Measurements from ENCODE around the gene ARHGAP23. TPM values are rescaled to one million over a fixed set of nuclear protein-coding genes. Genes with fewer than 3 reads are reported as not detected.

The ARHGAP23 gene
- total RNA-seq, 1 donor from 2014 or later = 145 TPM

- DNase-seq (ENCODE audit: extremely low read depth, low read depth, low spot score) = no peak
Observed at GRCh38 chr17:38442548-38442947, 14.3 kb downstream of the ARHGAP23 start.

- no peak for DNase-seq (ENCODE audit: extremely low read depth, low read depth, low spot score)
Observed at GRCh38 chr17:38443356-38444031, 15.2 kb downstream of the ARHGAP23 start.

DNA sequence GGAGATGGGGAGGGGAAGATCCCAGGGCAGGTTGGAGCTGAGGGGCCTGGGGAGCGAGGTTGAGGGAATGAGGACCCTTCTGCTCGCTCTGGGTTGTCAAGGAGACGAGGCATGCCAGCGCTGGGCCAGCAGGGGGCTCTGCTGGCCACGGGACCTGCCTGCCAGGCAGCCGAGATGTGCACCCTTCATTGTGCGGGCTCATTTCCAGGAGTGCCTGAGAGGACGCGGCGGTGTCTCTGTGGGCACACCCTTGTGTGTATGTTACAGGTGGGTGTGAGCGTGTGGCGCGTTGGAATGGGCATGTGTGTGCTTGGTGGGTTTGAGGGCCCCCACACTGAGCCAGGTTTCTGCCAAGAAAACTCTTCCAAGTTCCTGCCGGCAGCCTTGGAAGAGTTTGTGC is 15.9 kb downstream of the ARHGAP23 start:
- no peak for DNase-seq (ENCODE audit: extremely low read depth, low read depth, low spot score)

GRCh38 chr17:38447502-38448085 is 19.3 kb downstream of the ARHGAP23 start:
- DNase-seq (ENCODE audit: extremely low read depth, low read depth, low spot score) = no peak

GRCh38 chr17:38448208-38448771 is 20.0 kb downstream of the ARHGAP23 start:
- no peak for DNase-seq (ENCODE audit: extremely low read depth, low read depth, low spot score)

GRCh38 chr17:38449364-38449763 is 21.1 kb downstream of the ARHGAP23 start:
- no peak for DNase-seq (ENCODE audit: extremely low read depth, low read depth, low spot score)

DNA sequence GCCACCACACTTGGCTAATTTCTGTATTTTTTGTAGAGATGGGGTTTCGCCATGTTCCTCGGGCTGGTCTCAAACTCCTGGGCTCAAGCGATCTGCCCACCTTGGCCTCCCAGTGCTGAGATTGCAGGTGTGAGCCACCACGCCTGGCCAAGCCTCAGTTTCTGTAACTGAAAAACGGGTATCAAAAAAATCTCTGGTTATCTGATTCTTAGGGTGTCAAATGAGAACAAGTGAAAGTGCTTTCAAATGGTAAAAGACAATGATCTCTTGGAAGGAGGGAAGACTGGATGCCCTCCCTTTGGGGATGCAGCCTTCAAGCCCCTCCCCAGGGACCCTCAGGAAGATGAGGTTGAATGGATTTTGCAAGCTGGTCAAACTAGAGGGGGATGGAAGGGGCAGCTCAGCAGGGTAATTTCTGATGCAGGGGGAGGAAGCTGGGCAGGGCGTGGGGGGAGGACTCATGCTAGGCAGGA is 22.3 kb downstream of the ARHGAP23 start:
- no peak for DNase-seq (ENCODE audit: extremely low read depth, low read depth, low spot score)

DNA sequence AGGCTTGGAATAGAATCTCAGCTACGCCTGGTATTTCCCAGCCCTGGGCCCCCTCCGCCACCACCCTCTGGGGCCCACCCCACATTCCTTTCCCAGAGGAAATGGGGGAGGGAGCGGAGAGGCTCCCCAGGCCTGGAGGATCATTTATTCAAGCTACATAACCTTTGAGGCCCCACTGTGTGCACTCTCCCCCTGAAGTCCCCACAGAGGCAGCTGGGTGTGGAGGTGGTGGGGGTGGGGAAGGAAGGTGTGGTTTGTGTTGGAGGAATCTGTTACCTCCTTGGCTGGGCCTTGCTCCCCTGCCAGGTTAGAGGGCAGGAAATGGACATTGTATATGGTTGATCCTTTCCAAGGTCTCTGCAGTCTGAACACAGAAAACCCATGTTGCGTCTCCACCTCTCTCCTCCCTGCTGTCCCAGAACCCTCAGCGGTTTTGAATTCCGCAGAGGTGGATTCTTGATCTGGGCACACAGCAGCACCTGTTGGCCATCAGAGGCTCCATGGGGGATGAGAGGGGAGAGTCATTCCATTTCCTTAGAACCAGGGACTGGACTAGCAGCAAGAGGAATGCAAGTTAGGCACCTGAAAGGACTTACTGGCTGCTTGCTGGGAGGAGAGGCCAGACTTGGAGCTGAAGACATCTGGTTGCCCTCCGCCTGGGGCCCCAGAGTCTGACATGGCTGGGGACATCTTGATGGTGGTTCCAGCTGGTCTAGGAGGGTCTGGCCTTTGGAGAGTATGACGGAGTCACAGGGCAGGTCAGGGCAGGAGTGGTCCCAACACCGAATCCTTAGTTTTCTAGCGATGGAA is 23.0 kb downstream of the ARHGAP23 start:
- DNase-seq (ENCODE audit: extremely low read depth, low read depth, low spot score) = no peak

DNA sequence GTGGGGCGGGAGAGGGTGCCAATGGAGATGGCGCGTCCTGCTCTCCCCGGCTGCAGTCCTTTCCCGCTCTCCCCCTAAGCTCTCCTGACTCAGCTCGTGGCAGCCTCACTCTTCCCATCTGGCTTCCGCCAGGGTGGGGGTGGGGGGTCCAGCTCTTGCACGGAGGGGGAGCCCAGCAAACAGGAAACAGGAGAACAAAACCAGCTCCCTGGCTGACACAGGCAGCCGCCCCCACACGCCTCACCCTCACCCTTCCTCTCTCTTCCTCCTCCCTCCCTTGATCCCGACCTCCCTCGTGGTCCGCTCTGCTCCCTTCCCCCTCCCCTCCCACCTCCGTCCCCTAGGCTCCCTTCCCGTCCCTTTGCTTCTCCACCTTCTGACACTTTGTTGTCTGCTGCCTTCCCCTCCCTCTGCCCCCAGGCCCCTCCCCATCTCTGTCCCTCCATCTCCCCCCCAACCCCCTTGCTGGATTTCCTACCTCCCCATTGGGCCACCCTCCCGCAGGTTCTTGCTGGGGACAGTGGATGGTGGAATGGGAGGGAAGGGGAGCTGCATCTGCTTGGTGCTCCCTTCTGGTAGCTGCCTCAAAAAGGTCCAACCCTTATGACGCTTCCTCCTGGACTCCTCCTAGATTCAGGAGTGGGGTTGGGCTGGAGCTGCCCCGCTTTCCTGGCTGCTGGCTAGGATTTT is 23.7 kb downstream of the ARHGAP23 start:
- DNase-seq (ENCODE audit: extremely low read depth, low read depth, low spot score) = no peak

GRCh38 chr17:38452719-38453118 is 24.5 kb downstream of the ARHGAP23 start:
- DNase-seq (ENCODE audit: extremely low read depth, low read depth, low spot score) = no peak

DNA sequence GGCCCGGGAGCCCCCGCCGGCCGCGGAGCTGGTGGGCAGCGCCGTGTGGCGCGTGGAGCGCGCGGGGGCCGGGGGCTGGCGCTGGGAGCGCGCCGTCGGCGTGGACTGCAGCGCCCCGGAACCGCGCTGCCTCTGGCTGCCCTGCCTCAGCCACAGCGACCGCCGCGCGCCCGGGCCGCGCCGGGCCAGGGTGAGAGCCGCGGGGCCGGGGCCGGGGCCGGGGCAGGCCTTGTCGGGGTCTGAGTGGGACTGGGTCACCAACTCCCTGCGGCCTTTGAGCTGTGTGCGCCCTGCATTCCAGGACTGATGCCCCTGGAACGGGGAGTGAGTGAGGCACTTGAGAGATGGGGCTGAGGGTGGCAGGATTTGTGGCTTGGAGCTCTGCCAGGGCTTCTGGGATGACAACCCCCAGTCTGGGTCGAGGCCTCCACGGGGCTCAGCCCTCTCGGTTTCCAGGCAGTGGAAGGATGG is 25.7 kb downstream of the ARHGAP23 start:
- DNase-seq (ENCODE audit: extremely low read depth, low read depth, low spot score) = no peak

DNA sequence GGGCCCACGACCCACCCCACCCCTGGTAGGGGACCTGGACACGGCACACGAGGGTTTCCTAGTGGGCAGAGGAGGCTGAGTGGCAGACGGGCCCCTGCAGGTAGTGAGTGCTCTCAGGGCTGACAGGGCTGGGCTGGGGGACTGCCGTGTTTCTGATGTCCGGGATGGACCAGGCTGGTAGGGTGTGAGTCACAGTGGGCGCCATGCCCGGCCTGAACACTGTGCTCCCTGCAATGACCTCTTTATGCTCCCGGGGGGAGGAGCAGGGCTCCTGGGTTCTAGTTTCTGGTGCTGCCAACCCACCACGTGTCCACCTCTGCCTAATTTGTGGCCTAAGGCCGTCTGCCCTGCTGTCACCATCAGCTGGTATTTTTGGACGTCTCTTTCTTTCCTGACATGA is 26.3 kb downstream of the ARHGAP23 start:
- no peak for DNase-seq (ENCODE audit: extremely low read depth, low read depth, low spot score)

DNA sequence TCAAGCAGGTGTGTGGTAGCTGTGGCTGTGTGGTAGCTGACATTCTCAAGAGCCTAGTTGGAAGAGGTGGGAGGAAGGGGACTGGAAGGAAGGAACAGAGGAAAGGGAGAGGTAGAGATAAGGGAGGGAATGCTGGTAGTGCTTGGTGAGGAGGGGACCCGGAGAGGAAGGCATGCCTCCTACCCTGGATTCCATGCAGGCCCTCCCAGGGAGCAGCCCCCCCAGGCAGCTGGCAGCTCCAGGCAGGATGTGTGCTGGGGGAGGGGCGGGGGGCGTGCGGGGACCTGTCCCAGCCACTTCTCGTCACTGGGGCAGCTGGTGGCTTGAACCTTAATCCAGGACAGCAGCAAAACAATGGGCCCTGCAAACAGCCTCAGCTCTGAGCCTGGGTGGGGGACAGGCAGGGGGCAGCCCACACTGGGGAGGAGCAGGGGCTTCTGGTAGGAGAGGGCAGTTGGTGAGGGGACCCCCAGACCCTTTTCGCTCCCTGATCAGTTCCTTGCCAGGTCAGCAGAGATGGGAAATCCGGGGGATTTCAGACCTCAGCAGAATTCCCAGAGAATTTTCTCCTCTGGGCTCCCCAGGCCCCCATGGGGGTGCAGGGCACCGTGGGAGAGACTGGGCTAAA is 27.1 kb downstream of the ARHGAP23 start:
- DNase-seq (ENCODE audit: extremely low read depth, low read depth, low spot score) = no peak

- DNase-seq (ENCODE audit: extremely low read depth, low read depth, low spot score) = no peak
Observed at GRCh38 chr17:38456031-38456815, 28.0 kb downstream of the ARHGAP23 start.

- DNase-seq (ENCODE audit: extremely low read depth, low read depth, low spot score) = no peak
Observed at GRCh38 chr17:38457577-38458371, 29.5 kb downstream of the ARHGAP23 start.

- no peak for DNase-seq (ENCODE audit: extremely low read depth, low read depth, low spot score)
Observed at GRCh38 chr17:38458521-38458920, 30.3 kb downstream of the ARHGAP23 start.

GRCh38 chr17:38459567-38459966 is 31.3 kb downstream of the ARHGAP23 start:
- DNase-seq (ENCODE audit: extremely low read depth, low read depth, low spot score) = no peak

DNA sequence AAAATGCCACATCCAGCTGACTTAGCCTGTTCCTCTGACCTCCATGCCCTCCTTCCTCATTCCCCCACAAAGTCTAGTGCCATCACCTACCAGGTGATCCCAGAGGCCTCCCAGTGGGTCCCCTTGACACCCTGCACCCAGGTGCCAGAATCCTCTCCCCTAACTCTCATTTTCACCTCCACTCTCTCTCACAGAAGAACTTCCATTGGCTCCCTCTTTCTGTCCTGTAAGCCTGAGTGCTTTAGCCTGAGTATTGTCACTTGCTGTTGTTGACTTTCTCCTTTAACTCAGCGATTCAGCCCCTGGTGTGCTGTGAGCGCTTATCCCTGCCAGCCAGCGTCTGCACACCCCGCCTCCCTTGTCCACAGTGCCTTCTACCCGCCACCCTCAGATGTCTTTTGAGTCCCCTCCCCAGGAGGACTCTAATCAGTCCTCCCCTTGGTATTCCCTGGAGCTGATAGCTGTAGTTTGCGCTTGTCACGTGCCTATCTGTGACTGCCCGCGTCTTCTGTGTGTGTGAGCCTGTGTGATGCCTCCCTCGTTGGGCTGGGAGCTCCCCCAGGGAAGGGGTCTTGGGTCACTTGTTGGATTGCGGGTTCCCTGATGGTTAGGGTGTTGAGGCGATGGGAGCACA is 31.9 kb downstream of the ARHGAP23 start:
- DNase-seq (ENCODE audit: extremely low read depth, low read depth, low spot score) = no peak

All from glomerular endothelial cell (primary cell).